Brain microvascular endothelial cell (primary cell): ENCODE measurements around the gene APP.

Experiments used
- DNase-seq: peaks from one replicate; pipeline ENCODE4 v3.0.0-alpha.2; 2020
- H3K27ac ChIP-seq: fragments of 250-450 bp; sonication (Bioruptor Pico); 2 replicates; pipeline ENCODE4 v1.5.1; 2020; ENCODE audit warnings: mild to moderate bottlenecking, moderate library complexity
- H3K27me3 ChIP-seq: fragments of 250-450 bp; sonication (Bioruptor Pico); replicated peaks from 2 replicates; pipeline ENCODE4 v1.5.1; 2020; ENCODE audit warnings: mild to moderate bottlenecking
- H3K36me3 ChIP-seq: fragments of 250-450 bp; sonication (Bioruptor Pico); replicated peaks from 2 replicates; pipeline ENCODE4 v1.5.1; 2020; ENCODE audit warnings: mild to moderate bottlenecking
- H3K4me3 ChIP-seq: 2 replicates; pipeline ENCODE4 v1.5.1; 2011; ENCODE audit warnings: low read depth, mild to moderate bottlenecking, control low read depth, low read length, moderate library complexity
- in situ Hi-C: cut with HindIII; loops from 2 replicates; pipeline ENCODE4 v1.10.0; 2017; ENCODE audit warnings: low sequenced_read_pairs, low pct_ligation_motif_present
- TF ChIP-seq, protein P1 (sequence below): IDR thresholded peaks from 2 replicates; pipeline ENCODE4 v1.5.1; 2011; ENCODE audit warnings: low read depth, mild to moderate bottlenecking, moderate library complexity, low read length, control low read depth, inconsistent platforms; ENCODE audit errors: missing control alignments

APP gene

DNA sequence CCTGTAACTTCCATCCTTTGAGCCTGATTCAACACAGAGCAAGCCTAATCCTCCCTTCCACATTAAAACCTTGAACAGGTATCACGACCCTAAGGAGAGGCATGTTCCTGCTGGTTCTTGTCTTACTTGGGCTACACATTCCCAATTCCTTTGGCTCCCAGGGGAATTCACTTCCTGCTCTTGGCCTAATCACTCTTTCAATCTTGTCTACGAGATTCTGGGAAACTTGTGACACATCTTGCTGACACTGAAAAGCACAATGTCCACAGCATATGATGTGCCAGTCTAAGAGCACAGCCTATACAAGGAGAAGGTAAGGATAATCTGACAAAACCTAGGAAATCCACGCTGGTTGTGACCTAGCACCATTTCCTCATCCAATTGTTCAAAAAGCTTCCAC, 271.9 kb downstream of the APP start:
- TF ChIP-seq, protein P1, sequence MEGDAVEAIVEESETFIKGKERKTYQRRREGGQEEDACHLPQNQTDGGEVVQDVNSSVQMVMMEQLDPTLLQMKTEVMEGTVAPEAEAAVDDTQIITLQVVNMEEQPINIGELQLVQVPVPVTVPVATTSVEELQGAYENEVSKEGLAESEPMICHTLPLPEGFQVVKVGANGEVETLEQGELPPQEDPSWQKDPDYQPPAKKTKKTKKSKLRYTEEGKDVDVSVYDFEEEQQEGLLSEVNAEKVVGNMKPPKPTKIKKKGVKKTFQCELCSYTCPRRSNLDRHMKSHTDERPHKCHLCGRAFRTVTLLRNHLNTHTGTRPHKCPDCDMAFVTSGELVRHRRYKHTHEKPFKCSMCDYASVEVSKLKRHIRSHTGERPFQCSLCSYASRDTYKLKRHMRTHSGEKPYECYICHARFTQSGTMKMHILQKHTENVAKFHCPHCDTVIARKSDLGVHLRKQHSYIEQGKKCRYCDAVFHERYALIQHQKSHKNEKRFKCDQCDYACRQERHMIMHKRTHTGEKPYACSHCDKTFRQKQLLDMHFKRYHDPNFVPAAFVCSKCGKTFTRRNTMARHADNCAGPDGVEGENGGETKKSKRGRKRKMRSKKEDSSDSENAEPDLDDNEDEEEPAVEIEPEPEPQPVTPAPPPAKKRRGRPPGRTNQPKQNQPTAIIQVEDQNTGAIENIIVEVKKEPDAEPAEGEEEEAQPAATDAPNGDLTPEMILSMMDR: no peak
- in situ Hi-C loops: loop anchor here (25.0 kb wide), 1 partner anchor 264 kb away; the partner anchor contains the start of gene APP

DNA sequence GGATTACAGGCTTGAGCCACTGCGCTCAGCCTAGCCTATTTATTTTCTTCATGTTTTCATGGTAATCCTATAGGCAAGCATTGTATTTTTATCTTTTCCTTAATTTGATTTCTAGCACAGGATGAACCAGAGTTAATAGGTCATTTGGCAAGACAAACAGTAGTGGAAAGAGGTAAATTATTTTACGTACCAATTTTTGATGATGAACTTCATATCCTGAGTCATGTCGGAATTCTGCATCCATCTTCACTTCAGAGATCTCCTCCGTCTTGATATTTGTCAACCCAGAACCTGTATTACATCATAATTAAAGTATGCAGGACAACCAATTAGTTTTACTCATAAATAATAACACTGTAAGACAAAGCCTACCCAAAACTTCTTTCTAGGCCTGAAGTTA, 273.2 kb downstream of the APP start:
- Histone ChIP-seq H3K4me3 (no peak overlapping the region), H3K36me3 (peaks cover 19% of the 10 kb centered on the region), H3K27me3 (no peaks in the 10 kb centered on the region), H3K27ac (no peak overlapping the region)
- no peak for DNase-seq
- in situ Hi-C loops: loop anchor here (25.0 kb wide), 1 partner anchor 265 kb away; the partner anchor contains the start of gene APP
- TF ChIP-seq, protein P1: no peak

More for the DNA sequence above, 271.9 kb downstream of the APP start:
- DNase-seq: peak; percentile 25
- Histone ChIP-seq H3K4me3 (no peak overlapping the region), H3K27ac (no peak overlapping the region), H3K27me3 (no peaks in the 10 kb centered on the region), H3K36me3 (peaks cover 16% of the 10 kb centered on the region)

DNA sequence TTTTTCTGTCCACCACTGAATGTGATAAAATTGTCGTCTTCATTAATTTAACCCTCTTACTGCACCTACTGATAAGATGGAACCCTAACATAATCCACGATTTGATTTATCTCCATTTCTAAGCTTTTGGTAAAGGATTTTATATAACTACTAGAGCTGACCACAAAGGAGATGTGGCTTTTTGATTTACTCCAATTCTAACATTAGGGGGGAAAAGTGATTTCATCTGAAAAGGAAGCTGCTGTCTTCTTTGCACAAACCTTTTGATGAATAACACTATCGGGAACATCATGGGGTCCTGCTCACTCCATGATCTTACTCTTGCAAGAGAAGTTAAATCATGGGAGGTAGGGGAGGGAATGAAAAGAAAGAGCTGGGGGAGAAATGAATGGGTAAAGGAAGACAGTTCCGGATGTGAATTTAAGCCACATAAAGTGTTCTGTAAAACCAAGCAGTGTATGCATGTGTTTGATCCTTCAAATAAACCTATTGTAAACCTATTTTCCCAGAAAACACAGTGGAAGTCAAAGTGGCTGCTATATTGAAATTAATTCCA, 274.0 kb downstream of the APP start:
- in situ Hi-C loops: loop anchor here (25.0 kb wide), 1 partner anchor 266 kb away; the partner anchor contains the start of gene APP
- H3K27ac ChIP-seq: no peak overlapping the region
- peaks cover 21% of the 10 kb centered on the region for H3K36me3 ChIP-seq
- H3K27me3 ChIP-seq: no peaks in the 10 kb centered on the region
- TF ChIP-seq, protein P1: no peak
- DNase-seq: no peak
- no peak overlapping the region for H3K4me3 ChIP-seq

DNA sequence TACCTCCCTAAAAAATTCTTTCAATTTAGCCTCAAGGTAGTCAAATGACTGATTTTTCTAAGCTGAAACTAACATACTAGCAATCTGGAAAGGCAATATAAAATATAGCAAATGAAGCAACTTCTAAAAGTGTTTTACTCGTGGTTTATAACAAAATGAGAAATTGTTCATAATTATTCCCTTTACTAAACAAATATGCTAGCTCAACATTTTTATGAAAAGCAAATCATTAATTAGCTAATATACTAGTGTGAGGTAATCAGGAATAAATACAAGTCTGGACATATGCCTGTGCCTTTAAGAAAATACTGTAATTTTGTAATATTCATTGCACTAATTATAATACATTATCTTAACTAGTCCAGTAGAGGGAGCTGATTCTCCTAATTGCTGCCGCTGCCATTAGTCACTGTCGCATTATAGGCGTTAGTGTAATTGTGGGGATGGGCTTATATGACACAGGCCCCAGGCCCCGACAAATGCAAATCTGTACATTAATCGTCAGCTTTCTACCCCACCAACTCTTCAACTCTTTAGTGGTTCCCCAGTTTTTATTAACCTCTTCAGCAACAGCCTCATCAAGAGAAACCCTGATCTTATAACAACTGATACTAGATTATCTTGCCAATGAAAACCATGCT, 274.9 kb downstream of the APP start:
- in situ Hi-C loops: loop anchor here (25.0 kb wide), 1 partner anchor 267 kb away; the partner anchor contains the start of gene APP
- no peak for DNase-seq
- H3K27ac ChIP-seq: no peak overlapping the region
- H3K27me3 ChIP-seq: no peaks in the 10 kb centered on the region
- no peak overlapping the region for H3K4me3 ChIP-seq
- TF ChIP-seq, protein P1: peak; percentile 67
- peaks cover 21% of the 10 kb centered on the region for H3K36me3 ChIP-seq

DNA sequence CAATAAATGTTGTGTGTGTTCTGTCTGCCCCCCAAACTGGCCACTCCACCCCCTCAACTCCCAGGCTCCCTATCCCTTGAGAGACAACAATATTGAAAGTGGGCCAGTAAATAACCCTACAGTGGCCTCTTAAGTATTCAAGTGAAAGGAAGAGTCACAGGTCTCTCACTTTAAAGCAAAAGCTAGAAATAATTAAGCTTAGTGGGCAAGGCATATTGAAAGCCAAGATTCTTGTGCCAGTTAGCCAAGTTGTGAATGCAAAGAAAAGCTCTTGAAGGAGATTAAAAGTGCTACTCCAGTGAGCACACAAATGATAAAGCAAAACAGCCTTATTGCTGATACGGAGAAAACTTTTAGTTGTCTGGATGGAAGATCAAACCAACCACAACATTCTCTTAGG, 277.4 kb downstream of the APP start:
- no peak overlapping the region for H3K27ac ChIP-seq
- TF ChIP-seq, protein P1: no peak
- no peak overlapping the region for H3K4me3 ChIP-seq
- H3K36me3 ChIP-seq: peaks cover 29% of the 10 kb centered on the region
- H3K27me3 ChIP-seq: no peaks in the 10 kb centered on the region
- in situ Hi-C loops: loop anchor here (25.0 kb wide), 1 partner anchor 269 kb away; the partner anchor contains the start of gene APP
- no peak for DNase-seq
